ENCODE data around the gene RGS7BP. TPM values are rescaled to one million over a fixed set of nuclear protein-coding genes. Genes with fewer than 3 reads are reported as not detected.
"Not testable (repeated sequence)": the region's sequence is repeated elsewhere in the genome, so short reads cannot be mapped to it uniquely, and the experiment has no call there.

RGS7BP gene
- total RNA-seq, 1 donor from 2014 or later: not detected

GRCh38 chr5:64532657-64533056, 26.8 kb downstream of the RGS7BP start:
- no peaks in the 10 kb centered on the region for H3K4me1 Mint-ChIP-seq (ENCODE audit: unreplicated experiment)
- DNase-seq (ENCODE audit: extremely low spot score, unreplicated experiment): no peak
- TF ChIP-seq CTCF (IDR thresholded peaks at IDR 0.05): no peak
- H3K27ac Mint-ChIP-seq (ENCODE audit: unreplicated experiment): no peak overlapping the region
- H3K4me3 Mint-ChIP-seq (ENCODE audit: unreplicated experiment): no peak overlapping the region
- H3K27me3 Mint-ChIP-seq (ENCODE audit: unreplicated experiment): peaks cover 10% of the 10 kb centered on the region
- H3K9me3 Mint-ChIP-seq (ENCODE audit: unreplicated experiment): no peaks in the 10 kb centered on the region
- no peaks in the 10 kb centered on the region for H3K36me3 Mint-ChIP-seq (ENCODE audit: unreplicated experiment)

- H3K4me1 Mint-ChIP-seq (ENCODE audit: unreplicated experiment): no peaks in the 10 kb centered on the region
- H3K27ac Mint-ChIP-seq (ENCODE audit: unreplicated experiment): no peak overlapping the region
- TF ChIP-seq CTCF (IDR thresholded peaks at IDR 0.05): no peak
- no peaks in the 10 kb centered on the region for H3K9me3 Mint-ChIP-seq (ENCODE audit: unreplicated experiment)
- peaks cover 14% of the 10 kb centered on the region for H3K27me3 Mint-ChIP-seq (ENCODE audit: unreplicated experiment)
- no peaks in the 10 kb centered on the region for H3K36me3 Mint-ChIP-seq (ENCODE audit: unreplicated experiment)
- H3K4me3 Mint-ChIP-seq (ENCODE audit: unreplicated experiment): no peak overlapping the region
- no peak for DNase-seq (ENCODE audit: extremely low spot score, unreplicated experiment)
Measured at GRCh38 chr5:64534033-64534432, 28.2 kb downstream of the RGS7BP start.

GRCh38 chr5:64557911-64558310, 52.1 kb downstream of the RGS7BP start:
- peaks cover 9% of the 10 kb centered on the region for H3K27me3 Mint-ChIP-seq (ENCODE audit: unreplicated experiment)
- H3K27ac Mint-ChIP-seq (ENCODE audit: unreplicated experiment): no peak overlapping the region
- no peak for TF ChIP-seq CTCF (IDR thresholded peaks at IDR 0.05)
- H3K4me1 Mint-ChIP-seq (ENCODE audit: unreplicated experiment): no peaks in the 10 kb centered on the region
- no peaks in the 10 kb centered on the region for H3K36me3 Mint-ChIP-seq (ENCODE audit: unreplicated experiment)
- DNase-seq (ENCODE audit: extremely low spot score, unreplicated experiment): no peak
- H3K9me3 Mint-ChIP-seq (ENCODE audit: unreplicated experiment): peaks cover 4% of the 10 kb centered on the region
- no peak overlapping the region for H3K4me3 Mint-ChIP-seq (ENCODE audit: unreplicated experiment)

- not testable (repeated sequence) for H3K4me3 Mint-ChIP-seq (ENCODE audit: unreplicated experiment); DNase-seq (ENCODE audit: extremely low spot score, unreplicated experiment); H3K4me1 Mint-ChIP-seq (ENCODE audit: unreplicated experiment); H3K9me3 Mint-ChIP-seq (ENCODE audit: unreplicated experiment); H3K27me3 Mint-ChIP-seq (ENCODE audit: unreplicated experiment); H3K27ac Mint-ChIP-seq (ENCODE audit: unreplicated experiment); H3K36me3 Mint-ChIP-seq (ENCODE audit: unreplicated experiment)
Measured at GRCh38 chr5:64558641-64559040, 52.8 kb downstream of the RGS7BP start.

GRCh38 chr5:64566310-64566916, 60.6 kb downstream of the RGS7BP start:
- Mint-ChIP-seq H3K4me3 (ENCODE audit: unreplicated experiment) (no peak overlapping the region), H3K36me3 (ENCODE audit: unreplicated experiment) (no peaks in the 10 kb centered on the region), H3K27ac (ENCODE audit: unreplicated experiment) (no peak overlapping the region), H3K4me1 (ENCODE audit: unreplicated experiment) (no peaks in the 10 kb centered on the region), H3K9me3 (ENCODE audit: unreplicated experiment) (no peaks in the 10 kb centered on the region), H3K27me3 (ENCODE audit: unreplicated experiment) (peaks cover 6% of the 10 kb centered on the region)
- TF ChIP-seq CTCF (IDR thresholded peaks at IDR 0.05): no peak
- no peak for DNase-seq (ENCODE audit: extremely low spot score, unreplicated experiment)

GRCh38 chr5:64569858-64570257, 64.0 kb downstream of the RGS7BP start:
- Mint-ChIP-seq H3K27ac (ENCODE audit: unreplicated experiment) (no peak overlapping the region), H3K9me3 (ENCODE audit: unreplicated experiment) (no peaks in the 10 kb centered on the region), H3K27me3 (ENCODE audit: unreplicated experiment) (peaks cover 16% of the 10 kb centered on the region), H3K36me3 (ENCODE audit: unreplicated experiment) (no peaks in the 10 kb centered on the region), H3K4me3 (ENCODE audit: unreplicated experiment) (no peak overlapping the region), H3K4me1 (ENCODE audit: unreplicated experiment) (no peaks in the 10 kb centered on the region)
- TF ChIP-seq CTCF (IDR thresholded peaks at IDR 0.05): no peak
- no peak for DNase-seq (ENCODE audit: extremely low spot score, unreplicated experiment)
